Small intestine (tissue), 7 donors: ENCODE data around the gene SNX22. TPM values are rescaled to one million over a fixed set of nuclear protein-coding genes. Genes with fewer than 3 reads are reported as not detected.

Experiments
- DNase-seq, 2 donors: peaks; one replicate each; pipeline versions ENCODE4 v3.0.0 to v3.0.0-alpha.2; 2013
- FAIRE-seq: peaks from 2 replicates; lab custom pipeline; 2012; peaks lifted over from hg19 to GRCh38; lab: Jason Lieb, UNC
- H3K27ac ChIP-seq, 3 donors: one replicate each; pipeline ENCODE4 v1.5.1; 2013; ENCODE audit warnings: low read length in 2 of 3, mild to moderate bottlenecking in 2 of 3, control low read depth in 1 of 3, inconsistent platforms in 1 of 3, low read depth in 1 of 3, moderate library complexity in 1 of 3
- H3K27me3 ChIP-seq, 3 donors: one replicate each; pipeline ENCODE4 v1.6.1; 2013; ENCODE audit warnings: low read length in 3 of 3, inconsistent platforms in 1 of 3; ENCODE audit not compliant: control insufficient read depth in 3 of 3, insufficient read depth in 3 of 3
- H3K36me3 ChIP-seq, 3 donors: one replicate each; pipeline ENCODE4 v1.6.1; 2013; ENCODE audit warnings: low read length in 3 of 3, inconsistent platforms in 1 of 3, low read depth in 1 of 3, mild to moderate bottlenecking in 1 of 3, moderate library complexity in 1 of 3; ENCODE audit not compliant: control insufficient read depth in 3 of 3, insufficient read depth in 2 of 3
- H3K4me1 ChIP-seq, 3 donors: one replicate each; pipeline ENCODE4 v1.6.1; 2013; ENCODE audit warnings: low read length in 2 of 3, inconsistent platforms in 1 of 3, low read depth in 1 of 3, mild to moderate bottlenecking in 1 of 3, moderate library complexity in 1 of 3; ENCODE audit not compliant: control insufficient read depth in 3 of 3, insufficient read depth in 2 of 3
- H3K4me3 ChIP-seq, 3 donors: one replicate each; pipeline ENCODE4 v1.5.1; 2013; ENCODE audit warnings: low read length in 3 of 3, control low read depth in 1 of 3, inconsistent platforms in 1 of 3, low read depth in 1 of 3, mild to moderate bottlenecking in 1 of 3, moderate library complexity in 1 of 3
- H3K9me3 ChIP-seq, 2 donors: one replicate each; pipeline ENCODE4 v1.6.1; 2013; ENCODE audit warnings: low read depth in 1 of 2, low read length in 1 of 2; ENCODE audit not compliant: control insufficient read depth in 2 of 2, insufficient read depth in 1 of 2
- WGBS, 3 donors: extraction: QIAGEN DNeasy Blood & Tissue Kit; methylation state at CpG; one replicate each; pipeline ENCODE4 v1.1.7; 2013; 5-methylcytosine and 5-hydroxymethylcytosine counted together
- polyA plus RNA-seq, 4 donors: library from polyadenylated mRNA; stranded (reverse) in 3 of 4; unstranded in 1 of 4; fragments of 200-250 nt in 3 of 4; fragments of 120-200 nt in 1 of 4; gene quantifications; one replicate each; pipeline versions ENCODE4 v1.2.1 to v1.2.3, GENCODE V29; 2013
- donor health status: healthy with polysubstance abuse.
- donor health status: control.
- donor health status: control.
- donor health status: Bipolar disorder and iron deficiency.
- donor health status: healthy.

Gene SNX22
- polyA plus RNA-seq, 4 donors: 0.54 to 1.8 (median 1.1) TPM

DNA sequence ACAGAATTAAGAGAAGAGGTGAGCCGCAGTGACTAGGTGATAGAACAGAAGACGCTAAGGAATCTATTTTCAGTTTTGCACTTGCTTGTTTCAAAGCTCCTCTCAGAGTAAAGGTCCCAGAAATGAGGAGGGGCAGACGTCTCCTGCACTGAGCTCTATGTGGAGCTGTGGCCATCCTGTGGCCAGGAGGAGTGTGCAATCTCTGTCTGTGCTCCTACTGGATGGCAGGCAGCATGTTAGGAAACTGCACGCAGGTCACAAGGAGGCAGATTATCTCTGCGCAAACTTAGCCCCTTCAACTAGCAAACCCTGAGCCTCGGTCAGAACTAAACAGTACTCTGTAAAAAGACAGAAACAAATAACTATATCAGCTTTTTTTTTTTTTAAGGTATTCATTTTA lies 42.4 kb downstream of the SNX22 start:
- no peaks in the 10 kb centered on the region for H3K9me3 ChIP-seq
- no peak overlapping the region for H3K4me3 ChIP-seq
- WGBS, 3 donors: 87 to 93% (median 88%) methylated on average over 6 of the region's 6 CpGs
- DNase-seq: peak in 1 of 2 donors; percentile 7
- H3K4me1 ChIP-seq: no peaks in the 10 kb centered on the region
- no peaks in the 10 kb centered on the region for H3K27me3 ChIP-seq
- no peak for FAIRE-seq
- peaks cover 0 to 13% (median 2%) of the 10 kb centered on the region in 3 donors for H3K36me3 ChIP-seq
- H3K27ac ChIP-seq: no peak overlapping the region

DNA sequence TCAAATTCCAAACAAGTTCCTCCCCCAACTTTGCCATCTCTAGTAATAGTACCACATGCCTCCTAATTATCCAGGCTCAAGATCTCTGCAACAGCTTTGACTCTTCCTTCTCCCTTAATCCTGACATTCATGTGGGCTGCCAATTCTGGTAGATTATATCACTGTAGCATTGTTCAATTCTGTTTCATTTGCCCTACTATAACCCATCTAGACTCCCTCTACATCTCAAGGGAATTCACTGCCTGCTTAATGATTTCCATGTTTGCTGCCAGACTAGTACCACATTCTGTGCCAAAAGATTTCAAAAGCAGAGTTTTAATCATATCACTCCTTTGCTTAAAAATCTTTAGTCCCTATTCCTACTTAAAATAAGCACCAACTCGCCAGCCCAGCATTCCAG lies 45.9 kb downstream of the SNX22 start:
- DNase-seq (no peak), FAIRE-seq (no peak)
- no peak overlapping the region for H3K4me3 ChIP-seq
- no peaks in the 10 kb centered on the region for H3K4me1 ChIP-seq
- no peaks in the 10 kb centered on the region for H3K27me3 ChIP-seq
- WGBS, 3 donors: 79 to 100% (median 97%) methylated on average over 1 of the region's 1 CpG
- H3K36me3 ChIP-seq: peaks cover 2 to 27% (median 6%) of the 10 kb centered on the region in 3 donors
- no peaks in the 10 kb centered on the region for H3K9me3 ChIP-seq
- H3K27ac ChIP-seq: no peak overlapping the region

DNA sequence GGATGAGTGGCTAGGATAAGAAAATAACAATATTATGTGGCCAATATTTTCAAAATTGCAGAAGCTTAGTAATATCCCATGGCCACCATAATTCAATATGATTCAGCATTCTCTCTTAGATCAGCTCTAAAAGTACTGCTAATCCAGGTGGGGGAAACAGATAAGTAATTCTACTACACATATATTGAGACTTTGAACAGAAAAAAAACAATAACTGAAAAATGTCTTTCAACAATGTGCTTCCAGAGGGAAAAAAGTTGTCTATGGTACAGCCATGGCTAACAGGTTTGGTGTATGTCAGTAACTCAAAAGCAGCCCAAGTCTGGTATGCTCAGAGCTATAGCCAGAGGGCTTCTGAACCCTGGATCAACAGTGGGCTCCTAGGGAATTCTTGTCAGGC lies 53.7 kb downstream of the SNX22 start:
- no peaks in the 10 kb centered on the region for H3K9me3 ChIP-seq
- no peaks in the 10 kb centered on the region for H3K4me1 ChIP-seq
- DNase-seq (no peak), FAIRE-seq (no peak)
- no peak overlapping the region for H3K4me3 ChIP-seq
- no peak overlapping the region for H3K27ac ChIP-seq
- H3K36me3 ChIP-seq: peaks cover 5 to 24% (median 5%) of the 10 kb centered on the region in 3 donors
- no peaks in the 10 kb centered on the region for H3K27me3 ChIP-seq

Other genes with a start within 250 kb of the SNX22 start
- 10 to 100 TPM; 10.3 to 91.6 (median 47.5) TPM for gene DAPK2, start 105.2 kb upstream of the SNX22 start, polyA plus RNA-seq
- 100 to 1,000 TPM; 117 to 259 (median 171) TPM for gene CIAO2A, start 57.9 kb upstream of the SNX22 start, polyA plus RNA-seq
- 10 to 100 TPM; 56.5 to 95.7 (median 75.0) TPM for gene SNX1, start 55.7 kb upstream of the SNX22 start, polyA plus RNA-seq
- 100 to 1,000 TPM; 248 to 895 (median 413) TPM for gene PPIB, start 11.3 kb downstream of the SNX22 start, polyA plus RNA-seq
- 10 to 100 TPM in 1 of 4 donors, 1 to 10 TPM in 3; 2.5 to 12.3 (median 4.0) TPM for gene CSNK1G1, start 204.4 kb downstream of the SNX22 start, polyA plus RNA-seq
- 10 to 100 TPM in 3 of 4 donors, 1 to 10 TPM in 1; 3.5 to 89.1 (median 24.9) TPM for gene PCLAF, start 229.7 kb downstream of the SNX22 start, polyA plus RNA-seq
- 10 to 100 TPM; 21.9 to 63.3 (median 30.7) TPM for gene TRIP4, start 236.1 kb downstream of the SNX22 start, polyA plus RNA-seq